ENCODE measurements around the gene UBE2N.
"Not testable (repeated sequence)": the region's sequence is repeated elsewhere in the genome, so short reads cannot be mapped to it uniquely, and the experiment has no call there.

The UBE2N gene

GRCh38 chr12:93442411-93443340 lies 929 bp upstream of the UBE2N start:
- no peak for DNase-seq

GRCh38 chr12:93441081-93441616 lies 598 bp downstream of the UBE2N start:
- DNase-seq, result peak in 1 of 2 experiments; percentile 18

GRCh38 chr12:93440043-93440835 lies 1.5 kb downstream of the UBE2N start:
- DNase-seq, result no peak

- DNase-seq, result no peak
These were observed 3.3 kb downstream of the UBE2N start for GRCh38 chr12:93438266-93439050.

- no peak for DNase-seq
These were observed 7.4 kb downstream of the UBE2N start for GRCh38 chr12:93434256-93434865.

- not testable (repeated sequence) for DNase-seq
These were observed 9.7 kb downstream of the UBE2N start for GRCh38 chr12:93432031-93432430.

GRCh38 chr12:93430280-93430679 lies 11.5 kb downstream of the UBE2N start:
- no peak for DNase-seq

GRCh38 chr12:93429852-93430251 lies 11.9 kb downstream of the UBE2N start:
- no peak for DNase-seq

- no peak for DNase-seq
These were observed 12.3 kb downstream of the UBE2N start for GRCh38 chr12:93429448-93429847.

- DNase-seq, result no peak
These were observed 13.8 kb downstream of the UBE2N start for GRCh38 chr12:93427779-93428564.

GRCh38 chr12:93426412-93426805 lies 15.3 kb downstream of the UBE2N start:
- DNase-seq, result no peak

GRCh38 chr12:93425736-93426411 lies 15.9 kb downstream of the UBE2N start:
- no peak for DNase-seq

- DNase-seq, result no peak
These were observed 19.7 kb downstream of the UBE2N start for GRCh38 chr12:93422050-93422449.

- peak; percentile 34 to 41 for DNase-seq
These were observed 22.2 kb downstream of the UBE2N start for GRCh38 chr12:93419388-93420034.

- DNase-seq, result no peak
These were observed 23.7 kb downstream of the UBE2N start for GRCh38 chr12:93417967-93418480.

GRCh38 chr12:93415723-93416464 lies 25.9 kb downstream of the UBE2N start:
- no peak for DNase-seq

GRCh38 chr12:93413064-93413463 lies 28.7 kb downstream of the UBE2N start:
- DNase-seq, result no peak

GRCh38 chr12:93412396-93412795 lies 29.4 kb downstream of the UBE2N start:
- not testable (repeated sequence) for DNase-seq

- not testable (repeated sequence) for DNase-seq
These were observed 30.7 kb downstream of the UBE2N start for GRCh38 chr12:93411060-93411459.
